ENCODE data around the gene GASK1A.

The GASK1A gene

DNA sequence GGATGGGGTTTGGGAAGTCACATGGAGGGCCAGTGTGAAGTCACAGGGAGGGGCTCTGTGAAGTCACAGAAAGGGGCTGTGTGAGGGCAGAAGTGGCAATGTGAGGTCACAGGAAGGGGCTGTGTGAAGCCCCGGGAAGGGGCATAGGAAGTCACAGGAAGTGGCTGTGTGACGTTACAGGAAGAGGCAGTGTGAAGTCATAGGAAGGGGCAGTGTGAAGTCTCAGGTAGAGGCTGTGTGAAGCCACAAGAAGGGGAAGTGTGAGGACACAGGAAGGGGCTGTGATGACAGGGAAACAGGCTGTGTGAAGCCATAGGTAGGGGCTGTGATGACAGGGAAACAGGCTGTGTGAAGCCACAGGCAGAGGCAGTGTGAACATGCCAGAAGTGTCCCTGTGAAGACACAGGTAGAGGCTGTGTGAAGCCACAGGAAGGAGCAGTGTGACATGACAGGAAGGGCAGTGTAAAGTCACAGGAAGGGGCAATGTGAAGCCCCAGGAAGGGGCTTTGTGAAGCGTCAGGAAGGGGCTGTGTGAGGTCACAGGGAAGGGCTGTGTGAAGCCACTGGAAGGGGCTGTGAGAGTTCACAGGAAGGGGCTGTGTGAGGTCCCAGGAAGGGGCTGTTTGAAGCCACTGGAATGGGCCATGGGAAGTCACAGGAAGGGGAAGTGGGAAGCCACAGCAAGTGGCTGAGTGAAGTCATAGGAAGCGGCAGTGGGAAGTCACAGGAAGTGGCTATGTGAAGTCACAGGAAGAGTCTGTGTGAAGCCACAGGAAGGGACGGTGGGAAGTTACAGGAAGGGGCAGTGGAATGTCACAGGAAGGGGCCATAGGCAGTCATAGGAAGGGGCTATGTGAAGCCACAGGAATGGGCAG is 37.1 kb downstream of the GASK1A start:
- 75% methylated on average over 5 of the region's 5 CpGs for WGBS
- no peak overlapping the region for H3K18ac ChIP-seq (ENCODE audit: low read depth in 1 of 2, low read length in 2 of 2)
- no peak overlapping the region for H3K23ac ChIP-seq (ENCODE audit: low read length in 2 of 2)
- H4K8ac ChIP-seq (ENCODE audit: low read length): no peak overlapping the region
- H3K9me3 ChIP-seq (ENCODE audit: control insufficient read depth, low read length): no peaks in the 10 kb centered on the region
- no peak overlapping the region for H2BK12ac ChIP-seq (ENCODE audit: low read length in 2 of 2)
- no peak overlapping the region for H2AFZ ChIP-seq (ENCODE audit: low read depth, low read length)
- H2AK5ac ChIP-seq (ENCODE audit: low read length, severe bottlenecking): no peak overlapping the region
- H3K4me3 ChIP-seq (ENCODE audit: insufficient read depth in 1 of 2, low read depth in 1 of 2, low read length in 2 of 2): no peak overlapping the region
- no peak overlapping the region for H3K27ac ChIP-seq (ENCODE audit: low read length, poor library complexity, severe bottlenecking)
- no peak overlapping the region for H3K9ac ChIP-seq (ENCODE audit: low read length)
- H3K27me3 ChIP-seq (ENCODE audit: control insufficient read depth in 1 of 2, insufficient read depth in 1 of 2, low read length in 2 of 2): no peaks in the 10 kb centered on the region
- H2BK120ac ChIP-seq (ENCODE audit: low read depth, low read length): no peak overlapping the region
- H3K14ac ChIP-seq (ENCODE audit: low read length in 2 of 2): no peak overlapping the region
- no peak overlapping the region for H3K4ac ChIP-seq (ENCODE audit: low read depth in 1 of 2, low read length in 2 of 2)
- H4K91ac ChIP-seq (ENCODE audit: low read length): no peak overlapping the region
- no peak overlapping the region for H2BK15ac ChIP-seq (ENCODE audit: low read depth, poor library complexity, severe bottlenecking)
- H3K4me1 ChIP-seq (ENCODE audit: control insufficient read depth, insufficient read depth, low read depth, low read length): no peaks in the 10 kb centered on the region
- DNase-seq: no peak
- no peaks in the 10 kb centered on the region for H3K36me3 ChIP-seq (ENCODE audit: control insufficient read depth in 1 of 2, insufficient read depth in 2 of 2, low read depth in 1 of 2, low read length in 2 of 2)
- H3K4me2 ChIP-seq (ENCODE audit: low read length, poor library complexity, severe bottlenecking): no peak overlapping the region
- no peak overlapping the region for H2BK5ac ChIP-seq (ENCODE audit: low read depth, low read length, poor library complexity, severe bottlenecking)
- H3K79me1 ChIP-seq (replicated peaks; ENCODE audit: low read length, poor library complexity, severe bottlenecking): no peaks in the 10 kb centered on the region

DNA sequence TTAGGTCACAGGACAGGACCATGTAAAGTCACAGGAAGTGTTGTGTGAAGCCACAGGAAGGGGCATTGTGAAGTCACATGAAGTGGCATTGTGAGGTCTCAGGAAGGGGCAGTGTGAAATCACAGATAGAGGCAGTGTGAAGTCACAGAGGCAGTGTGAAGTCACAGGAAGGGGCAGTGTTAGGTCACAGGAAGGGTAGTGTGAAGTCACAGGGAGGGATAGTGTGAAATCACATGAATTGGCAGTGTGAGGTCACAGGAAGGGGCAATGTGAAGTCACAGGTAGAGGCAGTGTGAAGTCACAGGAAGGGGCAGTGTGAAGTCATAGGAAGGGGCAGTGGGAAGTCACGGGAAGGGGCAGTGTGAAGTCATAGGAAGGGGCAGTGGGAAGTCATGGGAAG is 37.9 kb downstream of the GASK1A start:
- Histone ChIP-seq H2AK5ac (ENCODE audit: low read length, severe bottlenecking) (no peak overlapping the region), H3K9ac (ENCODE audit: low read length) (no peak overlapping the region), H3K14ac (ENCODE audit: low read length in 2 of 2) (no peak overlapping the region), H3K79me1 (replicated peaks; ENCODE audit: low read length, poor library complexity, severe bottlenecking) (no peaks in the 10 kb centered on the region), H2BK120ac (ENCODE audit: low read depth, low read length) (no peak overlapping the region), H3K23ac (ENCODE audit: low read length in 2 of 2) (no peak overlapping the region), H4K91ac (ENCODE audit: low read length) (no peak overlapping the region), H2AFZ (ENCODE audit: low read depth, low read length) (no peak overlapping the region), H3K4me1 (ENCODE audit: control insufficient read depth, insufficient read depth, low read depth, low read length) (no peaks in the 10 kb centered on the region), H3K27me3 (ENCODE audit: control insufficient read depth in 1 of 2, insufficient read depth in 1 of 2, low read length in 2 of 2) (no peaks in the 10 kb centered on the region), H3K4me3 (ENCODE audit: insufficient read depth in 1 of 2, low read depth in 1 of 2, low read length in 2 of 2) (no peak overlapping the region), H3K9me3 (ENCODE audit: control insufficient read depth, low read length) (no peaks in the 10 kb centered on the region), H3K36me3 (ENCODE audit: control insufficient read depth in 1 of 2, insufficient read depth in 2 of 2, low read depth in 1 of 2, low read length in 2 of 2) (no peaks in the 10 kb centered on the region), H2BK12ac (ENCODE audit: low read length in 2 of 2) (no peak overlapping the region), H3K4ac (ENCODE audit: low read depth in 1 of 2, low read length in 2 of 2) (no peak overlapping the region), H4K8ac (ENCODE audit: low read length) (no peak overlapping the region), H3K27ac (ENCODE audit: low read length, poor library complexity, severe bottlenecking) (no peak overlapping the region), H2BK5ac (ENCODE audit: low read depth, low read length, poor library complexity, severe bottlenecking) (no peak overlapping the region), H3K18ac (ENCODE audit: low read depth in 1 of 2, low read length in 2 of 2) (no peak overlapping the region), H2BK15ac (ENCODE audit: low read depth, poor library complexity, severe bottlenecking) (no peak overlapping the region), H3K4me2 (ENCODE audit: low read length, poor library complexity, severe bottlenecking) (no peak overlapping the region)
- 80% methylated on average over 1 of the region's 1 CpG for WGBS
- no peak for DNase-seq

DNA sequence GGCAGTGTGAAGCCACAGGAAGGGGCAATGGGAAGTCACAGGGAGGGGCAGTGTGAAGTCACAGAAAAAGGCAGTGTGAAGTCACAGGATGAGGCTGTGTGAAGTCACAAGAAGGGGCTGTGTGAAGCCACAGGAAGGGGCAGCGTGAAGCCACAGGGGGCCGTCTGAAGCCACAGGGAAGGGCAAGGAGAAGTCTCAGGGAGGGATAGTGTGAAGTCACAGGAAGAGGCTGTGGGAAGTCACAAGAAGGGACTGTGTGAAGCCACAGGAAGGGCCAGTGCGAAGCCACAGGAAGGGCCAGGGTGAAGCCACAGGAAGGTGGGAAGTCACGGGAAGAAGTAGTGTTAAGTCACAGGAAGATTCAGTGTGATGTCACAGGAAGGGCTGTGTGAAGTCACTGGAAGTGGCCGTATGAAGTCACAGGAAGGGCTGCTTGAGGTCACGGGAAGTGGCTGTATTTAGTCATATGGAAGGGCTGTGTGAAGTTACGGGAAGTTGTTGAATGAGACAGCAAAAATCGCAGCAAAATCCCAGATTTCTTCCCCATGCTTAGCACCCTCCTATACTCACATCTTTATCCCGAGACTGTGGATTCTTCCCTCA is 38.6 kb downstream of the GASK1A start:
- DNase-seq: no peak
- Histone ChIP-seq H3K4ac (ENCODE audit: low read depth in 1 of 2, low read length in 2 of 2) (no peak overlapping the region), H2BK5ac (ENCODE audit: low read depth, low read length, poor library complexity, severe bottlenecking) (no peak overlapping the region), H3K14ac (ENCODE audit: low read length in 2 of 2) (no peak overlapping the region), H3K27ac (ENCODE audit: low read length, poor library complexity, severe bottlenecking) (no peak overlapping the region), H3K4me2 (ENCODE audit: low read length, poor library complexity, severe bottlenecking) (no peak overlapping the region), H3K27me3 (ENCODE audit: control insufficient read depth in 1 of 2, insufficient read depth in 1 of 2, low read length in 2 of 2) (no peaks in the 10 kb centered on the region), H2BK15ac (ENCODE audit: low read depth, poor library complexity, severe bottlenecking) (no peak overlapping the region), H3K9me3 (ENCODE audit: control insufficient read depth, low read length) (no peaks in the 10 kb centered on the region), H3K23ac (ENCODE audit: low read length in 2 of 2) (no peak overlapping the region), H3K4me3 (ENCODE audit: insufficient read depth in 1 of 2, low read depth in 1 of 2, low read length in 2 of 2) (no peak overlapping the region), H2BK12ac (ENCODE audit: low read length in 2 of 2) (no peak overlapping the region), H4K91ac (ENCODE audit: low read length) (no peak overlapping the region), H4K8ac (ENCODE audit: low read length) (no peak overlapping the region), H3K36me3 (ENCODE audit: control insufficient read depth in 1 of 2, insufficient read depth in 2 of 2, low read depth in 1 of 2, low read length in 2 of 2) (no peaks in the 10 kb centered on the region), H3K79me1 (replicated peaks; ENCODE audit: low read length, poor library complexity, severe bottlenecking) (no peaks in the 10 kb centered on the region), H2AFZ (ENCODE audit: low read depth, low read length) (no peak overlapping the region), H2AK5ac (ENCODE audit: low read length, severe bottlenecking) (no peak overlapping the region), H2BK120ac (ENCODE audit: low read depth, low read length) (no peak overlapping the region), H3K18ac (ENCODE audit: low read depth in 1 of 2, low read length in 2 of 2) (no peak overlapping the region), H3K9ac (ENCODE audit: low read length) (no peak overlapping the region), H3K4me1 (ENCODE audit: control insufficient read depth, insufficient read depth, low read depth, low read length) (no peaks in the 10 kb centered on the region)
- 88% methylated on average over 5 of the region's 9 CpGs for WGBS

DNA sequence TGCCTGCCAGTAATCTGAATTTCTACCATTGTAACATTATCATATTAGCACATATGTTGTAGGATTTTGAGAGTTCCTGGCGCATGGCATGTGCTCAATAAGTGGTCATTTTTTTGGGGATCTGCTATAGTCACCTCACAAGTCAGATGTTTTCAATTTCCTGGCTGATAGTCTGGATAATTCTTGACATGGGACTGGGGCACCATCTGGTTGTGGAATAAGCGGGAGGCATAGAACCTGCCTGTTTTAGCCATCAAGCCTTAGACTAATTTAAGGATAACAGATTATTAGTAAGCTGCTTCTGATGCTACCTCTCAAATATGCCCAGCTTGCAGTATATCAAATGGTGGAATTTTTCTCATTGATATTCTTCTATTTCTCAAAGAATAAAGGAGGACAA is 39.1 kb downstream of the GASK1A start:
- no peak overlapping the region for H4K91ac ChIP-seq (ENCODE audit: low read length)
- no peak overlapping the region for H3K23ac ChIP-seq (ENCODE audit: low read length in 2 of 2)
- H3K4me1 ChIP-seq (ENCODE audit: control insufficient read depth, insufficient read depth, low read depth, low read length): no peaks in the 10 kb centered on the region
- H3K27ac ChIP-seq (ENCODE audit: low read length, poor library complexity, severe bottlenecking): no peak overlapping the region
- 77% methylated on average over 1 of the region's 2 CpGs for WGBS
- H3K4me2 ChIP-seq (ENCODE audit: low read length, poor library complexity, severe bottlenecking): no peak overlapping the region
- DNase-seq: no peak
- no peak overlapping the region for H2BK120ac ChIP-seq (ENCODE audit: low read depth, low read length)
- no peak overlapping the region for H3K4ac ChIP-seq (ENCODE audit: low read depth in 1 of 2, low read length in 2 of 2)
- no peaks in the 10 kb centered on the region for H3K36me3 ChIP-seq (ENCODE audit: control insufficient read depth in 1 of 2, insufficient read depth in 2 of 2, low read depth in 1 of 2, low read length in 2 of 2)
- H3K14ac ChIP-seq (ENCODE audit: low read length in 2 of 2): no peak overlapping the region
- H3K27me3 ChIP-seq (ENCODE audit: control insufficient read depth in 1 of 2, insufficient read depth in 1 of 2, low read length in 2 of 2): no peaks in the 10 kb centered on the region
- no peak overlapping the region for H2AFZ ChIP-seq (ENCODE audit: low read depth, low read length)
- H2BK15ac ChIP-seq (ENCODE audit: low read depth, poor library complexity, severe bottlenecking): no peak overlapping the region
- no peak overlapping the region for H2BK5ac ChIP-seq (ENCODE audit: low read depth, low read length, poor library complexity, severe bottlenecking)
- H3K18ac ChIP-seq (ENCODE audit: low read depth in 1 of 2, low read length in 2 of 2): no peak overlapping the region
- no peak overlapping the region for H2BK12ac ChIP-seq (ENCODE audit: low read length in 2 of 2)
- H3K9ac ChIP-seq (ENCODE audit: low read length): peak overlapping the region; percentile 73
- H3K79me1 ChIP-seq (replicated peaks; ENCODE audit: low read length, poor library complexity, severe bottlenecking): no peaks in the 10 kb centered on the region
- H4K8ac ChIP-seq (ENCODE audit: low read length): no peak overlapping the region
- no peak overlapping the region for H2AK5ac ChIP-seq (ENCODE audit: low read length, severe bottlenecking)
- no peak overlapping the region for H3K4me3 ChIP-seq (ENCODE audit: insufficient read depth in 1 of 2, low read depth in 1 of 2, low read length in 2 of 2)
- no peaks in the 10 kb centered on the region for H3K9me3 ChIP-seq (ENCODE audit: control insufficient read depth, low read length)
